ENCODE results near the gene CRKL.

GRCh38 chr22:20875296-20875695 lies 41.9 kb upstream of the CRKL start:
- TF ChIP-seq CTCF (IDR thresholded peaks at IDR 0.05) = no peak
- no peak for TF ChIP-seq POLR2A (IDR thresholded peaks at IDR 0.05)

All from adrenal gland (tissue), 5 donors.